Endothelial cell of umbilical vein (primary cell): ENCODE data around the gene SPOUT1. TPM values are rescaled to one million over a fixed set of nuclear protein-coding genes. Genes with fewer than 3 reads are reported as not detected.

Source experiments
- BruUV-seq: library from RNA; stranded (reverse); fragments of 400-500 nt; replicated peaks from 2 replicates; lab custom pipeline; 2021; lab: Mats Ljungman, UMichigan
- CTCF ChIA-PET: fragments of 300-600, 350-600 bp; sonication (Branson Sonifier 250); formaldehyde crosslinking; loops from one replicate; lab custom pipeline; 2021; ENCODE audit warnings: antibody characterized with exemption, inconsistent platforms; lab: Charles Lee
- POLR2A ChIA-PET: fragments of 300-600, 350-600 bp; sonication (Branson Sonifier 250); formaldehyde crosslinking; loops from one replicate; lab custom pipeline; 2021; ENCODE audit warnings: antibody characterized with exemption, inconsistent platforms; lab: Charles Lee
- DNase-seq: peaks from one replicate; pipeline ENCODE4 v3.0.0-alpha.2; 2011; ENCODE audit warnings: low read depth, low spot score
- FAIRE-seq: peaks from 2 replicates; lab custom pipeline; 2011; peaks lifted over from hg19 to GRCh38; lab: Jason Lieb, UNC
- H2AFZ ChIP-seq: 2 replicates; pipeline ENCODE4 v1.6.0; 2012; ENCODE audit warnings: low read depth, low read length, control low read depth, inconsistent platforms
- H3K27ac ChIP-seq: 2 replicates; pipeline ENCODE4 v1.5.1; 2011; ENCODE audit warnings: low read depth, mild to moderate bottlenecking, control low read depth, low read length, moderate library complexity; ENCODE audit not compliant: insufficient read depth
- H3K27me3 ChIP-seq, 2 experiments: 2 replicates each; pipeline versions ENCODE4 v1.6.0 to v1.6.1; 2011; ENCODE audit warnings: low read length in 2 of 2, mixed read lengths in 1 of 2; ENCODE audit not compliant: control insufficient read depth in 2 of 2, insufficient read depth in 2 of 2
- H3K36me3 ChIP-seq, 2 experiments: 2 replicates in 1 of 2; 3 replicates in 1 of 2; pipeline ENCODE4 v1.5.1; 2011; ENCODE audit warnings: low read length in 2 of 2, mild to moderate bottlenecking in 1 of 2, moderate library complexity in 1 of 2; ENCODE audit not compliant: control insufficient read depth in 2 of 2, insufficient read depth in 2 of 2; ENCODE audit errors: extremely low read depth in 1 of 2
- H3K4me1 ChIP-seq: 3 replicates; pipeline ENCODE4 v1.5.1; 2011; ENCODE audit warnings: mild to moderate bottlenecking, low read length; ENCODE audit not compliant: control insufficient read depth, insufficient read depth; ENCODE audit errors: extremely low read depth
- H3K4me2 ChIP-seq: 2 replicates; pipeline ENCODE4 v1.6.1; 2011; ENCODE audit warnings: low read length, control low read depth, mixed read lengths; ENCODE audit not compliant: insufficient read depth
- H3K4me3 ChIP-seq, 3 experiments: fragments of 200-600 bp in 1 of 3; sonication (generic), shearing (Covaris generic) in 1 of 3; replicated peaks in 1 of 3; 2 replicates each; pipeline ENCODE4 v1.5.1; 2011 to 2016; ENCODE audit warnings: control low read depth in 3 of 3, low read length in 3 of 3, mild to moderate bottlenecking in 2 of 3, inconsistent platforms in 1 of 3, low read depth in 1 of 3, moderate library complexity in 1 of 3; ENCODE audit not compliant: insufficient read depth in 1 of 3
- H3K79me2 ChIP-seq: 2 replicates; pipeline ENCODE4 v1.6.0; 2012; ENCODE audit warnings: low read length, inconsistent platforms; ENCODE audit not compliant: control insufficient read depth, insufficient read depth
- H3K9ac ChIP-seq: replicated peaks from 2 replicates; pipeline ENCODE3; 2011; ENCODE audit warnings: low read length, control low read depth; ENCODE audit not compliant: insufficient read depth; ENCODE audit errors: extremely low read depth
- H3K9me1 ChIP-seq: replicated peaks from 3 replicates; pipeline ENCODE4 v1.6.0; 2011; ENCODE audit warnings: mild to moderate bottlenecking, low read length; ENCODE audit not compliant: control insufficient read depth, insufficient read depth; ENCODE audit errors: extremely low read depth
- H3K9me3 ChIP-seq: replicated peaks from 2 replicates; pipeline ENCODE4 v1.5.1; 2012; ENCODE audit warnings: low read length, inconsistent platforms; ENCODE audit not compliant: control insufficient read depth, insufficient read depth
- H4K20me1 ChIP-seq: replicated peaks from 2 replicates; pipeline ENCODE3; 2011; ENCODE audit warnings: mild to moderate bottlenecking, low read length; ENCODE audit not compliant: control insufficient read depth, insufficient read depth; ENCODE audit errors: extremely low read depth
- CTCF ChIP-seq, 2 donors: IDR thresholded peaks; 1 replicate in 1 of 2; 2 replicates in 1 of 2; pipeline ENCODE4 v1.5.1; 2011; ENCODE audit warnings: low read length in 2 of 2, mild to moderate bottlenecking in 2 of 2, moderate library complexity in 2 of 2, control low read depth in 1 of 2, inconsistent platforms in 1 of 2, low read depth in 1 of 2; ENCODE audit not compliant: insufficient read depth in 1 of 2; ENCODE audit errors: extremely low read depth in 1 of 2
- EZH2 ChIP-seq: IDR thresholded peaks from 2 replicates; pipeline ENCODE4 v1.6.1; 2012; ENCODE audit warnings: borderline replicate concordance, low read depth, mild to moderate bottlenecking, moderate library complexity, low read length, inconsistent platforms; ENCODE audit not compliant: severe bottlenecking
- FOS ChIP-seq: IDR thresholded peaks from 2 replicates; pipeline ENCODE4 v1.6.1; 2011; ENCODE audit warnings: mild to moderate bottlenecking, low read length, moderate library complexity, borderline replicate concordance; ENCODE audit not compliant: insufficient read depth
- GATA2 ChIP-seq: IDR thresholded peaks from 2 replicates; pipeline ENCODE4 v1.7.0; 2011; ENCODE audit warnings: low read depth, mild to moderate bottlenecking, moderate library complexity, mixed read lengths, low read length; ENCODE audit not compliant: insufficient read length, insufficient read depth
- JUN ChIP-seq: IDR thresholded peaks from 2 replicates; pipeline ENCODE4 v1.6.1; 2011; ENCODE audit warnings: borderline replicate concordance, low read depth; ENCODE audit not compliant: insufficient read length, insufficient read depth
- MYC ChIP-seq: IDR thresholded peaks from one replicate; pipeline ENCODE4 v1.6.1; 2011; ENCODE audit warnings: mild to moderate bottlenecking, low read depth, low read length
- POLR2A ChIP-seq: IDR thresholded peaks from 2 replicates; pipeline ENCODE4 v1.6.1; 2012; ENCODE audit warnings: low read depth, mild to moderate bottlenecking, control low read depth, low read length
- POLR2AphosphoS5 ChIP-seq: IDR thresholded peaks from 2 replicates; pipeline ENCODE4 v1.6.1; 2012; ENCODE audit warnings: low read depth, mild to moderate bottlenecking, control low read depth, low read length, moderate library complexity; ENCODE audit not compliant: insufficient read depth
- dilution Hi-C: fragments of 300-500 bp; cut with MboI; formaldehyde crosslinking; loops from one replicate; pipeline ENCODE4 v1.15.0; 2019; ENCODE audit warnings: low sequenced_read_pairs; ENCODE audit not compliant: extremely low pct_ligation_motif_present
- intact Hi-C: fragments of 100-400 bp; cut with micrococcal nuclease; formaldehyde crosslinking; loops from one replicate; pipeline ENCODE4 v1.10.0; 2022
- polyA plus RNA-seq, 4 experiments: library from polyadenylated mRNA; depleted of rRNA in 3 of 4; stranded (reverse) in 3 of 4; unstranded in 1 of 4; fragments of >200 nt; gene quantifications; 2 replicates each; pipeline versions ENCODE4 v1.2.1 to v1.2.3, GENCODE V29; 2011 to 2012; ENCODE audit warnings: missing spikeins in 1 of 4
- total RNA-seq: library from RNA; stranded (reverse); gene quantifications from 2 replicates; pipeline ENCODE4 v1.2.3, GENCODE V29; 2021
- TF ChIP-seq, protein P1 (sequence below): IDR thresholded peaks from 2 replicates; pipeline ENCODE4 v1.6.1; 2011; ENCODE audit not compliant: insufficient read depth, insufficient read length

SPOUT1 gene
- total and polyA plus RNA-seq, 2 donors (not counting 3 experiments of a cell fraction or from before 2014, with no cell fraction given): 50.4 to 51.6 TPM

- Histone ChIP-seq H3K4me2 (no peak overlapping the region), H3K9ac (no peak overlapping the region), H3K4me3 (no peak overlapping the region), H3K9me3 (no peaks in the 10 kb centered on the region), H3K27ac (no peak overlapping the region), H3K79me2 (no peaks in the 10 kb centered on the region), H3K9me1 (no peaks in the 10 kb centered on the region), H3K4me1 (peaks cover 7% of the 10 kb centered on the region), H3K27me3 (no peaks in the 10 kb centered on the region), H2AFZ (no peak overlapping the region), H3K36me3 (no peaks in the 10 kb centered on the region), H4K20me1 (no peaks in the 10 kb centered on the region)
- FAIRE-seq (no peak), DNase-seq (no peak)
- POLR2A ChIA-PET: no interaction called here
- intact Hi-C loops (no loop called here), dilution Hi-C loops (no loop called here)
- TF ChIP-seq FOS: no peak
- TF ChIP-seq GATA2: no peak
- TF ChIP-seq JUN: no peak
- TF ChIP-seq, protein P1, sequence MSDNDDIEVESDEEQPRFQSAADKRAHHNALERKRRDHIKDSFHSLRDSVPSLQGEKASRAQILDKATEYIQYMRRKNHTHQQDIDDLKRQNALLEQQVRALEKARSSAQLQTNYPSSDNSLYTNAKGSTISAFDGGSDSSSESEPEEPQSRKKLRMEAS: no peak
- TF ChIP-seq POLR2AphosphoS5: no peak
- no peak for TF ChIP-seq EZH2
- TF ChIP-seq POLR2A: no peak
- no peak for TF ChIP-seq CTCF (IDR thresholded peaks at IDR 0.05; ENCODE audit: extremely low read depth in 1 of 2, insufficient read depth in 1 of 2, low read depth in 1 of 2, low read length in 2 of 2)
- no peak for TF ChIP-seq MYC
- CTCF ChIA-PET: no interaction called here
- no TSS peak for BruUV-seq
Measured at GRCh38 chr9:128774804-128775203, 54.8 kb downstream of the SPOUT1 start.
